Endothelial cell of umbilical vein (primary cell): Measurements from ENCODE around the gene EXOC3L1. TPM values are rescaled to one million over a fixed set of nuclear protein-coding genes. Genes with fewer than 3 reads are reported as not detected.

Experiments
- BruUV-seq: library from RNA; stranded (reverse); fragments of 400-500 nt; replicated peaks from 2 replicates; lab custom pipeline; 2021; lab: Mats Ljungman, UMichigan
- CTCF ChIA-PET: fragments of 300-600, 350-600 bp; sonication (Branson Sonifier 250); formaldehyde crosslinking; loops from one replicate; lab custom pipeline; 2021; ENCODE audit warnings: antibody characterized with exemption, inconsistent platforms; lab: Charles Lee
- POLR2A ChIA-PET: fragments of 300-600, 350-600 bp; sonication (Branson Sonifier 250); formaldehyde crosslinking; loops from one replicate; lab custom pipeline; 2021; ENCODE audit warnings: antibody characterized with exemption, inconsistent platforms; lab: Charles Lee
- DNase-seq: peaks from one replicate; pipeline ENCODE4 v3.0.0-alpha.2; 2011; ENCODE audit warnings: low read depth, low spot score
- FAIRE-seq: peaks from 2 replicates; lab custom pipeline; 2011; peaks lifted over from hg19 to GRCh38; lab: Jason Lieb, UNC
- H2AFZ ChIP-seq: 2 replicates; pipeline ENCODE4 v1.6.0; 2012; ENCODE audit warnings: low read depth, low read length, control low read depth, inconsistent platforms
- H3K27ac ChIP-seq: 2 replicates; pipeline ENCODE4 v1.5.1; 2011; ENCODE audit warnings: low read depth, mild to moderate bottlenecking, control low read depth, low read length, moderate library complexity; ENCODE audit not compliant: insufficient read depth
- H3K27me3 ChIP-seq, 2 experiments: 2 replicates each; pipeline versions ENCODE4 v1.6.0 to v1.6.1; 2011; ENCODE audit warnings: low read length in 2 of 2, mixed read lengths in 1 of 2; ENCODE audit not compliant: control insufficient read depth in 2 of 2, insufficient read depth in 2 of 2
- H3K36me3 ChIP-seq, 2 experiments: 2 replicates in 1 of 2; 3 replicates in 1 of 2; pipeline ENCODE4 v1.5.1; 2011; ENCODE audit warnings: low read length in 2 of 2, mild to moderate bottlenecking in 1 of 2, moderate library complexity in 1 of 2; ENCODE audit not compliant: control insufficient read depth in 2 of 2, insufficient read depth in 2 of 2; ENCODE audit errors: extremely low read depth in 1 of 2
- H3K4me1 ChIP-seq: 3 replicates; pipeline ENCODE4 v1.5.1; 2011; ENCODE audit warnings: mild to moderate bottlenecking, low read length; ENCODE audit not compliant: control insufficient read depth, insufficient read depth; ENCODE audit errors: extremely low read depth
- H3K4me2 ChIP-seq: 2 replicates; pipeline ENCODE4 v1.6.1; 2011; ENCODE audit warnings: low read length, control low read depth, mixed read lengths; ENCODE audit not compliant: insufficient read depth
- H3K4me3 ChIP-seq, 3 experiments: fragments of 200-600 bp in 1 of 3; sonication (generic), shearing (Covaris generic) in 1 of 3; replicated peaks in 1 of 3; 2 replicates each; pipeline ENCODE4 v1.5.1; 2011 to 2016; ENCODE audit warnings: control low read depth in 3 of 3, low read length in 3 of 3, mild to moderate bottlenecking in 2 of 3, inconsistent platforms in 1 of 3, low read depth in 1 of 3, moderate library complexity in 1 of 3; ENCODE audit not compliant: insufficient read depth in 1 of 3
- H3K79me2 ChIP-seq: 2 replicates; pipeline ENCODE4 v1.6.0; 2012; ENCODE audit warnings: low read length, inconsistent platforms; ENCODE audit not compliant: control insufficient read depth, insufficient read depth
- H3K9ac ChIP-seq: replicated peaks from 2 replicates; pipeline ENCODE3; 2011; ENCODE audit warnings: low read length, control low read depth; ENCODE audit not compliant: insufficient read depth; ENCODE audit errors: extremely low read depth
- H3K9me1 ChIP-seq: replicated peaks from 3 replicates; pipeline ENCODE4 v1.6.0; 2011; ENCODE audit warnings: mild to moderate bottlenecking, low read length; ENCODE audit not compliant: control insufficient read depth, insufficient read depth; ENCODE audit errors: extremely low read depth
- H3K9me3 ChIP-seq: replicated peaks from 2 replicates; pipeline ENCODE4 v1.5.1; 2012; ENCODE audit warnings: low read length, inconsistent platforms; ENCODE audit not compliant: control insufficient read depth, insufficient read depth
- H4K20me1 ChIP-seq: replicated peaks from 2 replicates; pipeline ENCODE3; 2011; ENCODE audit warnings: mild to moderate bottlenecking, low read length; ENCODE audit not compliant: control insufficient read depth, insufficient read depth; ENCODE audit errors: extremely low read depth
- CTCF ChIP-seq, 2 donors: IDR thresholded peaks; 1 replicate in 1 of 2; 2 replicates in 1 of 2; pipeline ENCODE4 v1.5.1; 2011; ENCODE audit warnings: low read length in 2 of 2, mild to moderate bottlenecking in 2 of 2, moderate library complexity in 2 of 2, control low read depth in 1 of 2, inconsistent platforms in 1 of 2, low read depth in 1 of 2; ENCODE audit not compliant: insufficient read depth in 1 of 2; ENCODE audit errors: extremely low read depth in 1 of 2
- EZH2 ChIP-seq: IDR thresholded peaks from 2 replicates; pipeline ENCODE4 v1.6.1; 2012; ENCODE audit warnings: borderline replicate concordance, low read depth, mild to moderate bottlenecking, moderate library complexity, low read length, inconsistent platforms; ENCODE audit not compliant: severe bottlenecking
- FOS ChIP-seq: IDR thresholded peaks from 2 replicates; pipeline ENCODE4 v1.6.1; 2011; ENCODE audit warnings: mild to moderate bottlenecking, low read length, moderate library complexity, borderline replicate concordance; ENCODE audit not compliant: insufficient read depth
- GATA2 ChIP-seq: IDR thresholded peaks from 2 replicates; pipeline ENCODE4 v1.7.0; 2011; ENCODE audit warnings: low read depth, mild to moderate bottlenecking, moderate library complexity, mixed read lengths, low read length; ENCODE audit not compliant: insufficient read length, insufficient read depth
- MAX ChIP-seq: IDR thresholded peaks from 2 replicates; pipeline ENCODE4 v1.6.1; 2011; ENCODE audit not compliant: insufficient read depth, insufficient read length
- MYC ChIP-seq: IDR thresholded peaks from one replicate; pipeline ENCODE4 v1.6.1; 2011; ENCODE audit warnings: mild to moderate bottlenecking, low read depth, low read length
- POLR2A ChIP-seq: IDR thresholded peaks from 2 replicates; pipeline ENCODE4 v1.6.1; 2012; ENCODE audit warnings: low read depth, mild to moderate bottlenecking, control low read depth, low read length
- POLR2AphosphoS5 ChIP-seq: IDR thresholded peaks from 2 replicates; pipeline ENCODE4 v1.6.1; 2012; ENCODE audit warnings: low read depth, mild to moderate bottlenecking, control low read depth, low read length, moderate library complexity; ENCODE audit not compliant: insufficient read depth
- dilution Hi-C: fragments of 300-500 bp; cut with MboI; formaldehyde crosslinking; loops from one replicate; pipeline ENCODE4 v1.15.0; 2019; ENCODE audit warnings: low sequenced_read_pairs; ENCODE audit not compliant: extremely low pct_ligation_motif_present
- intact Hi-C: fragments of 100-400 bp; cut with micrococcal nuclease; formaldehyde crosslinking; loops from one replicate; pipeline ENCODE4 v1.10.0; 2022
- polyA plus RNA-seq, 4 experiments: library from polyadenylated mRNA; depleted of rRNA in 3 of 4; stranded (reverse) in 3 of 4; unstranded in 1 of 4; fragments of >200 nt; gene quantifications; 2 replicates each; pipeline versions ENCODE4 v1.2.1 to v1.2.3, GENCODE V29; 2011 to 2012; ENCODE audit warnings: missing spikeins in 1 of 4
- total RNA-seq: library from RNA; stranded (reverse); gene quantifications from 2 replicates; pipeline ENCODE4 v1.2.3, GENCODE V29; 2021

The EXOC3L1 gene
- total and polyA plus RNA-seq, 2 donors (not counting 3 experiments of a cell fraction or from before 2014, with no cell fraction given), result 10.8 to 11.6 TPM

- peaks cover 12% of the 10 kb centered on the region for H3K4me1 ChIP-seq
- H4K20me1 ChIP-seq, result no peaks in the 10 kb centered on the region
- H3K36me3 ChIP-seq, result no peaks in the 10 kb centered on the region
- ChIA-PET POLR2A (interaction anchor here (0.9 kb wide), 1 partner anchor 11 kb away, joined by 3 read pairs; the partner anchor contains the start of gene NOL3), CTCF (interaction anchor here (1.0 to 2.9 kb wide), 7 partner anchors 11 to 205 kb away, joined by 3 to 30 read pairs (median 13); partner anchors contain the start of gene NOL3)
- H3K27ac ChIP-seq, result peak overlapping the region; percentile 18
- TF ChIP-seq GATA2, result no peak
- no peak for TF ChIP-seq MYC
- no peak for TF ChIP-seq MAX
- TF ChIP-seq EZH2, result no peak
- no peak for TF ChIP-seq CTCF (IDR thresholded peaks at IDR 0.05; ENCODE audit: extremely low read depth in 1 of 2, insufficient read depth in 1 of 2, low read depth in 1 of 2, low read length in 2 of 2)
- TF ChIP-seq POLR2A, result no peak
- TF ChIP-seq FOS, result no peak
- no peak for TF ChIP-seq POLR2AphosphoS5
- H3K9me1 ChIP-seq, result no peaks in the 10 kb centered on the region
- intact Hi-C loops (loop anchor here (1.0 kb wide), 2 partner anchors 178 to 182 kb away; no protein-coding TSS in a partner anchor), dilution Hi-C loops (no loop called here)
- H3K27me3 ChIP-seq, result peaks cover 13 to 16% of the 10 kb centered on the region in 2 experiments
- peak overlapping the region; percentile 95 for H2AFZ ChIP-seq
- peak overlapping the region; percentile 94 for H3K4me2 ChIP-seq
- no peaks in the 10 kb centered on the region for H3K79me2 ChIP-seq
- peak; percentile 72 for FAIRE-seq
- no peak for DNase-seq
- TSS peak; percentile 23 for BruUV-seq
- H3K4me3 ChIP-seq, result peak overlapping the region; percentile 78 to 89 (median 81)
- peak overlapping the region; percentile 59 for H3K9ac ChIP-seq
- no peaks in the 10 kb centered on the region for H3K9me3 ChIP-seq
Measured at GRCh38 chr16:67158637-67159600, 31.0 kb downstream of the EXOC3L1 start.
